IMR-90 (cell line): Measurements from ENCODE around the gene ARPC5L. TPM values are rescaled to one million over a fixed set of nuclear protein-coding genes. Genes with fewer than 3 reads are reported as not detected.

Experiments used
- ATAC-seq: fragments of 200-7000 bp; cut with Tn5 transposase; 2 replicates; pipeline ENCODE4 v1.9.1; 2020; ENCODE audit warnings: low read depth, mild to moderate bottlenecking, moderate library complexity
- BruUV-seq: library from RNA; stranded (reverse); fragments of 400-500 nt; replicated peaks from 2 replicates; lab custom pipeline; 2021; lab: Mats Ljungman, UMichigan
- CTCF ChIA-PET: fragments of 300-600 bp; formaldehyde crosslinking; extraction: SDS; loops from one replicate; lab custom pipeline; 2021; ENCODE audit warnings: antibody characterized with exemption; lab: Yijun Ruan, JAX
- POLR2A ChIA-PET: fragments of 300-600 bp; sonication (Branson Sonifier 250); formaldehyde crosslinking; loops from one replicate; lab custom pipeline; 2022; ENCODE audit warnings: antibody characterized with exemption; ENCODE audit not compliant: unreplicated experiment; lab: Charles Lee
- DNase-seq: peaks from one replicate; pipeline ENCODE4 v3.0.0; 2013
- H2AFZ ChIP-seq: replicated peaks from 2 replicates; pipeline ENCODE3; 2013; ENCODE audit warnings: low read length, mild to moderate bottlenecking; ENCODE audit not compliant: poor library complexity
- H2AK5ac ChIP-seq: 2 replicates; pipeline ENCODE4 v1.6.1; 2013; ENCODE audit warnings: low read depth, low read length, inconsistent platforms
- H2AK9ac ChIP-seq: replicated peaks from 2 replicates; pipeline ENCODE3; 2013; ENCODE audit warnings: mild to moderate bottlenecking, low read depth, low read length, moderate library complexity; ENCODE audit not compliant: poor library complexity
- H2BK120ac ChIP-seq: 2 replicates; pipeline ENCODE4 v1.6.1; 2013; ENCODE audit warnings: low read depth, low read length, inconsistent platforms
- H2BK15ac ChIP-seq: 3 replicates; pipeline ENCODE4 v1.6.1; 2013; ENCODE audit warnings: low read depth, low read length, inconsistent platforms
- H2BK20ac ChIP-seq: 2 replicates; pipeline ENCODE4 v1.6.1; 2013; ENCODE audit warnings: low read depth, mild to moderate bottlenecking, inconsistent platforms, low read length, moderate library complexity
- H2BK5ac ChIP-seq: 2 replicates; pipeline ENCODE4 v1.6.1; 2013; ENCODE audit warnings: mild to moderate bottlenecking, low read depth, low read length, inconsistent platforms; ENCODE audit not compliant: poor library complexity, severe bottlenecking
- H3K14ac ChIP-seq: replicated peaks from 2 replicates; pipeline ENCODE4 v1.6.1; 2013; ENCODE audit warnings: low read depth, low read length, inconsistent platforms
- H3K18ac ChIP-seq: 2 replicates; pipeline ENCODE4 v1.6.1; 2013; ENCODE audit warnings: low read depth, low read length, control low read depth
- H3K23ac ChIP-seq: 2 replicates; pipeline ENCODE4 v1.6.1; 2013; ENCODE audit warnings: low read depth, low read length, inconsistent platforms
- H3K27ac ChIP-seq: 2 replicates; pipeline ENCODE4 v1.5.1; 2013; ENCODE audit warnings: mild to moderate bottlenecking, control low read depth, low read length; ENCODE audit not compliant: insufficient read depth
- H3K27me3 ChIP-seq: 2 replicates; pipeline ENCODE4 v1.6.1; 2013; ENCODE audit warnings: low read length; ENCODE audit not compliant: control insufficient read depth, insufficient read depth
- H3K36me3 ChIP-seq: 2 replicates; pipeline ENCODE4 v1.6.1; 2013; ENCODE audit warnings: low read length, mixed read lengths; ENCODE audit not compliant: control insufficient read depth, insufficient read depth
- H3K4ac ChIP-seq: 2 replicates; pipeline ENCODE4 v1.6.1; 2013; ENCODE audit warnings: low read depth, low read length, inconsistent platforms
- H3K4me1 ChIP-seq: 2 replicates; pipeline ENCODE4 v1.6.1; 2013; ENCODE audit warnings: low read length, mixed read lengths; ENCODE audit not compliant: control insufficient read depth, insufficient read depth
- H3K4me2 ChIP-seq: 2 replicates; pipeline ENCODE4 v1.6.1; 2013; ENCODE audit warnings: low read depth, mild to moderate bottlenecking, control low read depth, low read length, moderate library complexity
- H3K4me3 ChIP-seq: 2 replicates; pipeline ENCODE4 v1.5.1; 2013; ENCODE audit warnings: low read depth, mild to moderate bottlenecking, control low read depth, low read length, moderate library complexity; ENCODE audit not compliant: insufficient read depth
- H3K56ac ChIP-seq: 2 replicates; pipeline ENCODE4 v1.6.1; 2013; ENCODE audit warnings: low read length, inconsistent platforms; ENCODE audit not compliant: insufficient read depth; ENCODE audit errors: extremely low read depth
- H3K79me1 ChIP-seq, 2 experiments: 2 replicates each; pipeline ENCODE4 v1.6.1; 2013; ENCODE audit warnings: low read length in 2 of 2, inconsistent platforms in 1 of 2, low read depth in 1 of 2
- H3K9ac ChIP-seq: 2 replicates; pipeline ENCODE4 v1.6.1; 2013; ENCODE audit warnings: low read depth, low read length, control low read depth
- H3K9me1 ChIP-seq: 2 replicates; pipeline ENCODE4 v1.6.1; 2013; ENCODE audit warnings: low read length, inconsistent platforms; ENCODE audit not compliant: insufficient read depth
- H3K9me3 ChIP-seq: 2 replicates; pipeline ENCODE4 v1.6.1; 2013; ENCODE audit warnings: low read length; ENCODE audit not compliant: control insufficient read depth, insufficient read depth
- H4K20me1 ChIP-seq: 2 replicates; pipeline ENCODE4 v1.6.1; 2013; ENCODE audit warnings: low read length, inconsistent platforms; ENCODE audit not compliant: insufficient read depth
- H4K5ac ChIP-seq: 2 replicates; pipeline ENCODE4 v1.6.1; 2013; ENCODE audit warnings: mild to moderate bottlenecking, low read depth, low read length, control low read depth
- H4K8ac ChIP-seq, 2 experiments: 2 replicates each; pipeline ENCODE4 v1.6.1; 2013; ENCODE audit warnings: low read depth in 2 of 2, low read length in 2 of 2, control low read depth in 1 of 2, inconsistent platforms in 1 of 2
- H4K91ac ChIP-seq: 2 replicates; pipeline ENCODE4 v1.6.1; 2013; ENCODE audit warnings: low read depth, low read length, inconsistent platforms; ENCODE audit not compliant: insufficient read depth
- FOS ChIP-seq: fragments of 150-350 bp; IDR thresholded peaks from 2 replicates; pipeline ENCODE4 v1.6.1; 2016; ENCODE audit warnings: low read depth, low read length
- RCOR1 ChIP-seq: IDR thresholded peaks from 2 replicates; pipeline ENCODE4 v1.6.1; 2012; ENCODE audit warnings: mild to moderate bottlenecking, low read length, improper control_type of control experiment; ENCODE audit not compliant: insufficient replicate concordance
- WGBS, 2 experiments: methylation state at CpG; one replicate each; pipeline versions ENCODE4 v1.1.5 to v1.1.7; 2013; ENCODE audit warnings: missing lambda C conversion rate in 2 of 2; ENCODE audit not compliant: insufficient read length in 1 of 2; ENCODE audit errors: extremely low coverage in 2 of 2; 5-methylcytosine and 5-hydroxymethylcytosine counted together
- dilution Hi-C: fragments of 300-500 bp; cut with HindIII; formaldehyde crosslinking; loops from one replicate; pipeline ENCODE4 v1.14.3; 2018; ENCODE audit warnings: low sequenced_read_pairs; ENCODE audit not compliant: unreplicated experiment
- in situ Hi-C: fragments of 300-500 bp; cut with MboI; formaldehyde crosslinking; loops from 3 replicates; pipeline ENCODE4 v1.14.3; 2019; ENCODE audit warnings: low sequenced_read_pairs, inconsistent platforms, mixed read lengths
- intact Hi-C: fragments of 100-400 bp; cut with micrococcal nuclease; formaldehyde crosslinking; loops from 2 replicates; pipeline ENCODE4 v1.10.0; 2022
- polyA plus RNA-seq, 3 experiments: library from polyadenylated mRNA; depleted of rRNA; stranded (reverse); fragments of >200 nt; gene quantifications; 2 replicates each; pipeline ENCODE4 v1.2.3, GENCODE V29; 2012; ENCODE audit warnings: low replicate concordance in 1 of 3
- total RNA-seq: library from RNA; depleted of rRNA; stranded (reverse); fragments of >200 nt; gene quantifications from 2 replicates; pipeline ENCODE4 v1.2.3, GENCODE V29; 2012

ARPC5L gene
- total and polyA plus RNA-seq, 2 of the 4 experiments (the other 2 are of a cell fraction): 11.1 to 53.8 TPM

GRCh38 chr9:124813501-124814163 is 48.3 kb upstream of the ARPC5L start:
- DNase-seq (no peak), ATAC-seq (no peak)
- no peak for TF ChIP-seq FOS
- TF ChIP-seq RCOR1: no peak
- Histone ChIP-seq H3K4ac (peak overlapping the region; percentile 78), H2AK5ac (peak overlapping the region; percentile 79), H4K91ac (peak overlapping the region; percentile 57), H4K5ac (peak overlapping the region; percentile 41; the same call in 1 of the 2 replicates), H3K27me3 (no peaks in the 10 kb centered on the region), H3K9ac (no peak overlapping the region), H2BK5ac (no peak overlapping the region), H2BK15ac (peak overlapping the region; percentile 61; the same call in 1 of the 3 replicates), H3K56ac (no peak overlapping the region), H3K4me1 (peaks cover 27% of the 10 kb centered on the region), H3K23ac (no peak overlapping the region), H3K9me1 (peaks cover 25% of the 10 kb centered on the region), H2BK20ac (peak overlapping the region; percentile 74), H3K79me1 (peaks cover 0 to 10% of the 10 kb centered on the region in 2 experiments; a peak in 2 of 4 replicates), H2AK9ac (peak overlapping the region; percentile 10), H4K8ac (peak overlapping the region in 1 of 2 experiments; percentile 90; a peak in 1 of 4 replicates), H3K4me2 (no peak overlapping the region), H3K14ac (peak overlapping the region; percentile 59), H3K9me3 (no peaks in the 10 kb centered on the region), H2AFZ (no peak overlapping the region), H2BK120ac (peak overlapping the region; percentile 86), H3K4me3 (no peak overlapping the region), H3K36me3 (peaks cover 10% of the 10 kb centered on the region; the same call in 1 of the 2 replicates), H3K18ac (peak overlapping the region; percentile 44), H3K27ac (peak overlapping the region; percentile 6; the same call in 1 of the 2 replicates), H4K20me1 (no peaks in the 10 kb centered on the region)
- dilution Hi-C loops (no loop called here), intact Hi-C loops (loop anchor here (2.0 kb wide), 1 partner anchor 39 kb away; the partner anchor contains the start of gene WDR38), in situ Hi-C loops (no loop called here)
- CTCF ChIA-PET: interaction anchor here (0.6 to 1.3 kb wide), 5 partner anchors 13 to 44 kb away, joined by 3 to 10 read pairs (median 3); no protein-coding TSS in a partner anchor
- POLR2A ChIA-PET: no interaction called here
- no TSS peak for BruUV-seq
- 53% methylated on average over 2 of the region's 11 CpGs; no CpG with 5 or more reads in 1 of the 2 experiments for WGBS, 2 experiments
